IMR-90 (cell line): ENCODE measurements around the gene SYAP1. TPM values are rescaled to one million over a fixed set of nuclear protein-coding genes. Genes with fewer than 3 reads are reported as not detected.

Experiments used
- ATAC-seq: fragments of 200-7000 bp; cut with Tn5 transposase; 2 replicates; pipeline ENCODE4 v1.9.1; 2020; ENCODE audit warnings: low read depth, mild to moderate bottlenecking, moderate library complexity
- BruUV-seq: library from RNA; stranded (reverse); fragments of 400-500 nt; replicated peaks from 2 replicates; lab custom pipeline; 2021; lab: Mats Ljungman, UMichigan
- CTCF ChIA-PET: fragments of 300-600 bp; formaldehyde crosslinking; extraction: SDS; loops from one replicate; lab custom pipeline; 2021; ENCODE audit warnings: antibody characterized with exemption; lab: Yijun Ruan, JAX
- POLR2A ChIA-PET: fragments of 300-600 bp; sonication (Branson Sonifier 250); formaldehyde crosslinking; loops from one replicate; lab custom pipeline; 2022; ENCODE audit warnings: antibody characterized with exemption; ENCODE audit not compliant: unreplicated experiment; lab: Charles Lee
- DNase-seq: peaks from one replicate; pipeline ENCODE4 v3.0.0; 2013
- H2AFZ ChIP-seq: replicated peaks from 2 replicates; pipeline ENCODE3; 2013; ENCODE audit warnings: low read length, mild to moderate bottlenecking; ENCODE audit not compliant: poor library complexity
- H2AK5ac ChIP-seq: 2 replicates; pipeline ENCODE4 v1.6.1; 2013; ENCODE audit warnings: low read depth, low read length, inconsistent platforms
- H2AK9ac ChIP-seq: replicated peaks from 2 replicates; pipeline ENCODE3; 2013; ENCODE audit warnings: mild to moderate bottlenecking, low read depth, low read length, moderate library complexity; ENCODE audit not compliant: poor library complexity
- H2BK120ac ChIP-seq: 2 replicates; pipeline ENCODE4 v1.6.1; 2013; ENCODE audit warnings: low read depth, low read length, inconsistent platforms
- H2BK15ac ChIP-seq: 3 replicates; pipeline ENCODE4 v1.6.1; 2013; ENCODE audit warnings: low read depth, low read length, inconsistent platforms
- H2BK20ac ChIP-seq: 2 replicates; pipeline ENCODE4 v1.6.1; 2013; ENCODE audit warnings: low read depth, mild to moderate bottlenecking, inconsistent platforms, low read length, moderate library complexity
- H2BK5ac ChIP-seq: 2 replicates; pipeline ENCODE4 v1.6.1; 2013; ENCODE audit warnings: mild to moderate bottlenecking, low read depth, low read length, inconsistent platforms; ENCODE audit not compliant: poor library complexity, severe bottlenecking
- H3K14ac ChIP-seq: replicated peaks from 2 replicates; pipeline ENCODE4 v1.6.1; 2013; ENCODE audit warnings: low read depth, low read length, inconsistent platforms
- H3K18ac ChIP-seq: 2 replicates; pipeline ENCODE4 v1.6.1; 2013; ENCODE audit warnings: low read depth, low read length, control low read depth
- H3K23ac ChIP-seq: 2 replicates; pipeline ENCODE4 v1.6.1; 2013; ENCODE audit warnings: low read depth, low read length, inconsistent platforms
- H3K27ac ChIP-seq: 2 replicates; pipeline ENCODE4 v1.5.1; 2013; ENCODE audit warnings: mild to moderate bottlenecking, control low read depth, low read length; ENCODE audit not compliant: insufficient read depth
- H3K27me3 ChIP-seq: 2 replicates; pipeline ENCODE4 v1.6.1; 2013; ENCODE audit warnings: low read length; ENCODE audit not compliant: control insufficient read depth, insufficient read depth
- H3K36me3 ChIP-seq: 2 replicates; pipeline ENCODE4 v1.6.1; 2013; ENCODE audit warnings: low read length, mixed read lengths; ENCODE audit not compliant: control insufficient read depth, insufficient read depth
- H3K4ac ChIP-seq: 2 replicates; pipeline ENCODE4 v1.6.1; 2013; ENCODE audit warnings: low read depth, low read length, inconsistent platforms
- H3K4me1 ChIP-seq: 2 replicates; pipeline ENCODE4 v1.6.1; 2013; ENCODE audit warnings: low read length, mixed read lengths; ENCODE audit not compliant: control insufficient read depth, insufficient read depth
- H3K4me2 ChIP-seq: 2 replicates; pipeline ENCODE4 v1.6.1; 2013; ENCODE audit warnings: low read depth, mild to moderate bottlenecking, control low read depth, low read length, moderate library complexity
- H3K4me3 ChIP-seq: 2 replicates; pipeline ENCODE4 v1.5.1; 2013; ENCODE audit warnings: low read depth, mild to moderate bottlenecking, control low read depth, low read length, moderate library complexity; ENCODE audit not compliant: insufficient read depth
- H3K56ac ChIP-seq: 2 replicates; pipeline ENCODE4 v1.6.1; 2013; ENCODE audit warnings: low read length, inconsistent platforms; ENCODE audit not compliant: insufficient read depth; ENCODE audit errors: extremely low read depth
- H3K79me1 ChIP-seq, 2 experiments: 2 replicates each; pipeline ENCODE4 v1.6.1; 2013; ENCODE audit warnings: low read length in 2 of 2, inconsistent platforms in 1 of 2, low read depth in 1 of 2
- H3K9ac ChIP-seq: 2 replicates; pipeline ENCODE4 v1.6.1; 2013; ENCODE audit warnings: low read depth, low read length, control low read depth
- H3K9me1 ChIP-seq: 2 replicates; pipeline ENCODE4 v1.6.1; 2013; ENCODE audit warnings: low read length, inconsistent platforms; ENCODE audit not compliant: insufficient read depth
- H3K9me3 ChIP-seq: 2 replicates; pipeline ENCODE4 v1.6.1; 2013; ENCODE audit warnings: low read length; ENCODE audit not compliant: control insufficient read depth, insufficient read depth
- H4K20me1 ChIP-seq: 2 replicates; pipeline ENCODE4 v1.6.1; 2013; ENCODE audit warnings: low read length, inconsistent platforms; ENCODE audit not compliant: insufficient read depth
- H4K5ac ChIP-seq: 2 replicates; pipeline ENCODE4 v1.6.1; 2013; ENCODE audit warnings: mild to moderate bottlenecking, low read depth, low read length, control low read depth
- H4K8ac ChIP-seq, 2 experiments: 2 replicates each; pipeline ENCODE4 v1.6.1; 2013; ENCODE audit warnings: low read depth in 2 of 2, low read length in 2 of 2, control low read depth in 1 of 2, inconsistent platforms in 1 of 2
- H4K91ac ChIP-seq: 2 replicates; pipeline ENCODE4 v1.6.1; 2013; ENCODE audit warnings: low read depth, low read length, inconsistent platforms; ENCODE audit not compliant: insufficient read depth
- MAFK ChIP-seq: IDR thresholded peaks from 2 replicates; pipeline ENCODE4 v1.6.1; 2012; ENCODE audit warnings: low read depth, low read length, improper control_type of control experiment
- WGBS, 2 experiments: methylation state at CpG; one replicate each; pipeline versions ENCODE4 v1.1.5 to v1.1.7; 2013; ENCODE audit warnings: missing lambda C conversion rate in 2 of 2; ENCODE audit not compliant: insufficient read length in 1 of 2; ENCODE audit errors: extremely low coverage in 2 of 2; 5-methylcytosine and 5-hydroxymethylcytosine counted together
- dilution Hi-C: fragments of 300-500 bp; cut with HindIII; formaldehyde crosslinking; loops from one replicate; pipeline ENCODE4 v1.14.3; 2018; ENCODE audit warnings: low sequenced_read_pairs; ENCODE audit not compliant: unreplicated experiment
- in situ Hi-C: fragments of 300-500 bp; cut with MboI; formaldehyde crosslinking; loops from 3 replicates; pipeline ENCODE4 v1.14.3; 2019; ENCODE audit warnings: low sequenced_read_pairs, inconsistent platforms, mixed read lengths
- intact Hi-C: fragments of 100-400 bp; cut with micrococcal nuclease; formaldehyde crosslinking; loops from 2 replicates; pipeline ENCODE4 v1.10.0; 2022
- polyA plus RNA-seq, 3 experiments: library from polyadenylated mRNA; depleted of rRNA; stranded (reverse); fragments of >200 nt; gene quantifications; 2 replicates each; pipeline ENCODE4 v1.2.3, GENCODE V29; 2012; ENCODE audit warnings: low replicate concordance in 1 of 3
- total RNA-seq: library from RNA; depleted of rRNA; stranded (reverse); fragments of >200 nt; gene quantifications from 2 replicates; pipeline ENCODE4 v1.2.3, GENCODE V29; 2012

Gene SYAP1
- total and polyA plus RNA-seq, 2 of the 4 experiments (the other 2 are of a cell fraction), result 17.7 to 35.0 TPM

- Histone ChIP-seq H2BK20ac (no peak overlapping the region), H3K36me3 (peaks cover 8% of the 10 kb centered on the region), H3K4me3 (no peak overlapping the region), H2AK9ac (no peak overlapping the region), H3K9ac (no peak overlapping the region), H2BK120ac (no peak overlapping the region), H3K4me2 (no peak overlapping the region), H2AK5ac (no peak overlapping the region), H3K18ac (no peak overlapping the region), H2BK5ac (no peak overlapping the region), H3K4ac (no peak overlapping the region), H3K56ac (no peak overlapping the region), H3K27ac (no peak overlapping the region), H3K4me1 (no peaks in the 10 kb centered on the region), H4K5ac (no peak overlapping the region), H4K20me1 (no peaks in the 10 kb centered on the region), H2AFZ (no peak overlapping the region), H3K23ac (no peak overlapping the region), H3K9me3 (no peaks in the 10 kb centered on the region), H3K27me3 (no peaks in the 10 kb centered on the region), H3K9me1 (no peaks in the 10 kb centered on the region), H4K91ac (no peak overlapping the region), H2BK15ac (no peak overlapping the region), H3K14ac (no peak overlapping the region), H3K79me1 (peaks cover 2 to 5% of the 10 kb centered on the region in 2 experiments; a peak in 3 of 4 replicates), H4K8ac (no peak overlapping the region)
- ATAC-seq (no peak), DNase-seq (no peak)
- CTCF ChIA-PET, result interaction anchor here (0.8 kb wide), 1 partner anchor 10 kb away, joined by 3 read pairs; no protein-coding TSS in a partner anchor
- in situ Hi-C loops, result no loop called here
- WGBS, 2 experiments, result no CpG with 5 or more reads among the region's 4 CpGs
- intact Hi-C loops, result no loop called here
- POLR2A ChIA-PET, result no interaction called here
- no TSS peak for BruUV-seq
- dilution Hi-C loops, result no loop called here
- no peak for TF ChIP-seq MAFK
Measured at GRCh38 chrX:16797841-16798240, 78.4 kb downstream of the SYAP1 start.
